Measurements from ENCODE around the gene PTPRO.

DNA sequence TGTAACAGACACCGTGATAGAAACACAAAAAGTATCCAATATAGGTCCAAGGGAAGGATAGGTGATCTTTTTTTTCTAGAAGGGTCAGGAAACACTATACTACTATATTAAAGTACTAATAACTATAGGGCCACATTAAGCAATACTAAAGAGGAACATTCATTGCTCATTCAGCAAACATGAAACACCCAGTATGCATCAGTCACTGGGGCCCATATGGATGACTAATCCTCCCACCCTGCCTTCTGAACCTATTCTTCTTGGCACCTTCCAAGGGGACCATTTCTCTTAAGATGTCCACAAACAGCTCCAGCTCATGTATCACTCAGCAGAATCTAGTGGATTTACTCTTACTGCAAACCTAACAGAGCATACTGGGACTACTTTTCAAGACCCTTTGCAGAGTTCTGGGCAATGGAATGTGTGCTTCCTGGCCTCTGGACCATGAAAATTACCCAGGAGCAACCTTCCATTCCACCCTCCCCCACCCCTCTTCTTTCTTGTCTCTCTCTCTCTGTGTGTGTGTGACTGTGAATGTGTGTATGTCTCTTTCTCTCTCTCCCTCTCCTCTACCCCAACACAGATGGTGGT lies 279.0 kb downstream of the PTPRO start:
- TF ChIP-seq, protein P1, sequence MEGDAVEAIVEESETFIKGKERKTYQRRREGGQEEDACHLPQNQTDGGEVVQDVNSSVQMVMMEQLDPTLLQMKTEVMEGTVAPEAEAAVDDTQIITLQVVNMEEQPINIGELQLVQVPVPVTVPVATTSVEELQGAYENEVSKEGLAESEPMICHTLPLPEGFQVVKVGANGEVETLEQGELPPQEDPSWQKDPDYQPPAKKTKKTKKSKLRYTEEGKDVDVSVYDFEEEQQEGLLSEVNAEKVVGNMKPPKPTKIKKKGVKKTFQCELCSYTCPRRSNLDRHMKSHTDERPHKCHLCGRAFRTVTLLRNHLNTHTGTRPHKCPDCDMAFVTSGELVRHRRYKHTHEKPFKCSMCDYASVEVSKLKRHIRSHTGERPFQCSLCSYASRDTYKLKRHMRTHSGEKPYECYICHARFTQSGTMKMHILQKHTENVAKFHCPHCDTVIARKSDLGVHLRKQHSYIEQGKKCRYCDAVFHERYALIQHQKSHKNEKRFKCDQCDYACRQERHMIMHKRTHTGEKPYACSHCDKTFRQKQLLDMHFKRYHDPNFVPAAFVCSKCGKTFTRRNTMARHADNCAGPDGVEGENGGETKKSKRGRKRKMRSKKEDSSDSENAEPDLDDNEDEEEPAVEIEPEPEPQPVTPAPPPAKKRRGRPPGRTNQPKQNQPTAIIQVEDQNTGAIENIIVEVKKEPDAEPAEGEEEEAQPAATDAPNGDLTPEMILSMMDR (IDR thresholded peaks at IDR 0.05; ENCODE audit: low read depth, low read length, poor library complexity, severe bottlenecking): no peak
- TF ChIP-seq EZH2phosphoT487 (IDR thresholded peaks at IDR 0.05; ENCODE audit: borderline replicate concordance, low read length): no peak
